AG09309 (cell line): ENCODE results near the gene CAPN1.
"Not testable (repeated sequence)": the region's sequence is repeated elsewhere in the genome, so short reads cannot be mapped to it uniquely, and the experiment has no call there.

ENCODE experiments used
- DNase-seq: peaks from one replicate; pipeline ENCODE4 v3.0.0-alpha.2; 2010; ENCODE audit warnings: low read depth
- H3K4me3 ChIP-seq: 2 replicates; pipeline ENCODE4 v1.5.1; 2011; ENCODE audit warnings: mild to moderate bottlenecking, low read depth, low read length, moderate library complexity; ENCODE audit not compliant: control insufficient read depth
- CTCF ChIP-seq: IDR thresholded peaks from 2 replicates; pipeline ENCODE4 v1.5.1; 2011; ENCODE audit warnings: mild to moderate bottlenecking, low read depth, low read length, inconsistent platforms; ENCODE audit not compliant: insufficient read depth, control insufficient read depth; ENCODE audit errors: missing control alignments

Gene CAPN1

DNA sequence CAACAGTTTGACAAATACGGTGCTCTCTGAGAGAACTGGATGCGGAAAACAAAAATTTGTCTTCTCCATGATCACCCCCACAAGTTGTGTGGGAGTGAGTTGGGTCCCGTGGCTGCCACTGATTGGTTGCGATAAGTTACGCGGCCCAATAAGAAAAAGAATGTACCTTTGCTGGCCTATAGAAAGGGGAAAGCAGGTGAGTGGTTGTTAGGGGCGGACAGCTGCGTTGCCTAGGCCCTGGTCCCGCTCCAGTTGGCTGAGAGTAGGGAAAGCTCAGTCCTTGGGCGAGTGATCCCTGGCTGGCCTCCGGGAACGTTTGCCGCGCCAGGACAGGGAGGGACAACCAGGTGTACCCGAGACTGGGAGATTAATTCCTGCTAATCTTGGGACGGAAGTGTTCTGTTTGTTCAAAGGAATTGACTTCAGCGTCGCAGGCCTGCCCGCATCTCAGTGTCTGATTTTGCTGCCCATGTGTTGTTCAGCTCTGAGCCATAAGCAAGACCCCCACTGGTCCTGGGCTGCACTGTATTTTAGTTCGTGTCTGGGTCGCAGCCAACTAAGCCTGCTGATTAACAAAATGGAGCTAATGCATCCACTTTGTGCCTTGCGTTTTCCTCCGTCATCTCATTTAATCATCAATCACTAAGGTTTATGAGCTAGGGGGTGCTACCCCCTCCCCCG is 46.6 kb upstream of the CAPN1 start:
- peak overlapping the region; percentile 92 for H3K4me3 ChIP-seq
- TF ChIP-seq CTCF, result no peak
- peak; percentile 87 for DNase-seq

DNA sequence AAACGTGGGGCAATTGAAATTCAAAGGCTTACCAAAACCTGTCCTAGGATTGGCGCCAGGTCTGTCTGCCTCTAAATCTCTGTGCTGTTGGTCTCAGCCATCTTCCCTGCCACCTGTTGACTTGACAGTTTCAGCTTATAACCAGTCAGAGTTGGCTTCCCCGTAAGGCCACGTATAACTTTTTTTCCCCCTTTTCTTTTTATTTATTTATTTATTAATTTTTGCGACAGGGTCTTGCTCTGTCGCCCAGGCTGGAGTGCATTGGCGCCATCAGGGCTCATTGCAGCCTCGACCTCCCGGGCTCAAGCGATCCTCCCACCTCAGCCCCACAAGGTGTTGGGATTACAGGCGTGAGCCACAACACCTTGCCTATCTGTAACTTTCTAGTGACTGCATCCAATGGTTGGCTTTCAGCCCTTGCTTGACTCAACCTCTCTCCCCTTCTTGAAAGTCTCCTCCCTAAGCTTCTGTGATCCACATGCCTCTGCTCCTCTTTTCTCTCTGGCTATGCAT is 46.0 kb upstream of the CAPN1 start:
- no peak for TF ChIP-seq CTCF
- H3K4me3 ChIP-seq, result peak overlapping the region; percentile 92
- DNase-seq, result no peak

- DNase-seq, result no peak
- TF ChIP-seq CTCF, result no peak
- H3K4me3 ChIP-seq, result no peak overlapping the region
Measured at GRCh38 chr11:65136515-65137096, 45.1 kb upstream of the CAPN1 start.

GRCh38 chr11:65141896-65142494 is 39.7 kb upstream of the CAPN1 start:
- H3K4me3 ChIP-seq, result no peak overlapping the region
- no peak for TF ChIP-seq CTCF
- no peak for DNase-seq

DNA sequence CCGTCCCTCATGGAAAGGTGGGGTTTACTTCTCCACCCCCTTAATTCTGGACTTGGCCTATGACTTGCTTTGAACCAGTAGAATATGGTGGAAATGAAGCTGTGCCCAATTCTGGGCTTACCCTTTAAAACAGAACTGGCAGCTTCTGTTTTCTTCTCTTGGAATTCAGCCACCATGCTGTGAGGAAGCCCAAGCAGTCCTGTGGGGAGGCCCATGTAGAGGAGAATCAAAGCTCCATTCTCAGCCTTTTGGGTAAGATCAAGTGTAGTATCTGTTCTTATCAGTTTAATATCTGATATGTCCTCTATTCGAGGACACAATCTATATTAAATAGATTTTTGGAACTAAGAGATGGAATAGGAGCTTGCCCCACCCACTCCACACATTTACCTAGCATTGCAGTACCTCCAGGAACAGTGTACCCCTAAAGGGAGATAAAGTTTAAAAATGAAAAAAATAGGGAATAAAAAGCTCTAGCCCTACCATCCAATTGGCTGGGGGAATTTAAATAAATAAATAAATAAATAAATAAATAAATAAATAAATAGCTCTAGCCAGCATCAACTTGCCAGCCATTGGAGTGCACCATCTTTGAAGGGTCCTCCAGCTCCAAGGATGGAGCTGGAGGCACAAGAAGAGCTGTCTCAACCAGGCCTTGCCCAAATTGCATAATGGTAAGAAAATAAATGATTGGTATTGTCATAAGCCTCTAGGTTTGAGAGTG is 34.2 kb upstream of the CAPN1 start:
- no peak for DNase-seq
- TF ChIP-seq CTCF, result no peak

GRCh38 chr11:65148657-65149056 is 33.1 kb upstream of the CAPN1 start:
- TF ChIP-seq CTCF, result no peak
- no peak for DNase-seq
- no peak overlapping the region for H3K4me3 ChIP-seq

More for the DNA sequence above, 34.2 kb upstream of the CAPN1 start:
- H3K4me3 ChIP-seq, result no peak overlapping the region

DNA sequence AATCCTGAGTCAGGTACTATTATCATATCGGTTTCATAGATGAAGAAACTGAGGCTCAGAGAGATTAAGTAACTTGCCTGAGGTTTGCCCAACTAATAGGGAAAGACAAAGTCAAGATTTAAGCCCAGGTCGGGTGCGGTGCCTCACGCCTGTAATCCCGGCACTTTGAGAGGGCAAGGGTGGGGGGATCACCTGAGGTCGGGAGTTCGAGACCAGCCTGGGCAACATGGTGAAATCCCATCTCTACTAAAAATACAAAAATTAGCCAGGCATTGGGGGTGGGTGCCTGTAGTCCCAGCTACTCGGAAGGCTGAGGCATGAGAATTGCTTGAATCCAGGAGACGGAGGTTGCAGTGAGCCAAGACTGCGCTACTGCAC is 31.6 kb upstream of the CAPN1 start:
- H3K4me3 ChIP-seq, DNase-seq: not testable (repeated sequence)
